Mesothelial cell of epicardium (in vitro differentiated cells): ENCODE measurements around the gene UBE3A. TPM values are rescaled to one million over a fixed set of nuclear protein-coding genes. Genes with fewer than 3 reads are reported as not detected.
"Not testable (repeated sequence)": the region's sequence is repeated elsewhere in the genome, so short reads cannot be mapped to it uniquely, and the experiment has no call there.

Experiments
- DNase-seq, 2 experiments: peaks; one replicate each; pipeline ENCODE4 v3.0.0; 2021; ENCODE audit warnings: low spot score in 2 of 2; ENCODE audit not compliant: unreplicated experiment in 2 of 2
- H3K27ac Mint-ChIP-seq: 2 replicates; pipeline ENCODE4 v1.8.0; 2021; ENCODE audit warnings: mixed read lengths
- H3K27me3 Mint-ChIP-seq: 2 replicates; pipeline ENCODE4 v1.8.0; 2021; ENCODE audit warnings: low read depth, mixed read lengths
- H3K36me3 Mint-ChIP-seq: 2 replicates; pipeline ENCODE4 v1.8.0; 2021; ENCODE audit warnings: mixed read lengths
- H3K4me1 Mint-ChIP-seq: 2 replicates; pipeline ENCODE4 v1.8.0; 2021; ENCODE audit warnings: mixed read lengths
- H3K4me3 Mint-ChIP-seq: 2 replicates; pipeline ENCODE4 v1.8.0; 2021; ENCODE audit warnings: mild to moderate bottlenecking, moderate library complexity, mixed read lengths
- H3K9me3 Mint-ChIP-seq: 2 replicates; pipeline ENCODE4 v1.8.0; 2021; ENCODE audit warnings: mixed read lengths
- CTCF ChIP-seq: fragments of 200-600 bp; sonication (generic); IDR thresholded peaks from one replicate; pipeline ENCODE4 v1.5.0; 2021; ENCODE audit warnings: antibody characterized with exemption; ENCODE audit not compliant: unreplicated experiment
- total RNA-seq: library from RNA; stranded (reverse); gene quantifications from 3 replicates; pipeline ENCODE4 v1.2.1, GENCODE V29; 2021

The UBE3A gene
- total RNA-seq, 1 donor from 2014 or later, result 138 TPM

GRCh38 chr15:25464784-25465183 is 26.0 kb upstream of the UBE3A start:
- H3K9me3 Mint-ChIP-seq, result no peaks in the 10 kb centered on the region
- no peaks in the 10 kb centered on the region for H3K36me3 Mint-ChIP-seq
- no peak for TF ChIP-seq CTCF
- no peak overlapping the region for H3K4me3 Mint-ChIP-seq
- no peak for DNase-seq
- H3K27me3 Mint-ChIP-seq, result no peaks in the 10 kb centered on the region
- no peak overlapping the region for H3K27ac Mint-ChIP-seq
- no peaks in the 10 kb centered on the region for H3K4me1 Mint-ChIP-seq

- Mint-ChIP-seq H3K4me3 (no peak overlapping the region), H3K27me3 (no peaks in the 10 kb centered on the region), H3K9me3 (no peaks in the 10 kb centered on the region), H3K27ac (no peak overlapping the region), H3K4me1 (no peaks in the 10 kb centered on the region), H3K36me3 (no peaks in the 10 kb centered on the region)
- TF ChIP-seq CTCF, result no peak
- DNase-seq, result no peak
Measured at GRCh38 chr15:25464383-25464782, 25.6 kb upstream of the UBE3A start.

GRCh38 chr15:25456196-25456595 is 17.4 kb upstream of the UBE3A start:
- no peaks in the 10 kb centered on the region for H3K27me3 Mint-ChIP-seq
- no peaks in the 10 kb centered on the region for H3K36me3 Mint-ChIP-seq
- H3K27ac Mint-ChIP-seq, result no peak overlapping the region
- H3K4me3 Mint-ChIP-seq, result no peak overlapping the region
- no peak for DNase-seq
- no peak for TF ChIP-seq CTCF
- no peaks in the 10 kb centered on the region for H3K4me1 Mint-ChIP-seq
- H3K9me3 Mint-ChIP-seq, result peaks cover 16% of the 10 kb centered on the region

GRCh38 chr15:25455226-25455625 is 16.4 kb upstream of the UBE3A start:
- Mint-ChIP-seq H3K27ac (no peak overlapping the region), H3K36me3 (no peaks in the 10 kb centered on the region), H3K4me3 (no peak overlapping the region), H3K9me3 (peaks cover 23% of the 10 kb centered on the region), H3K4me1 (no peaks in the 10 kb centered on the region), H3K27me3 (no peaks in the 10 kb centered on the region)
- no peak for DNase-seq
- no peak for TF ChIP-seq CTCF

- H3K9me3 Mint-ChIP-seq, result peaks cover 27% of the 10 kb centered on the region
- DNase-seq, result no peak
- no peak overlapping the region for H3K27ac Mint-ChIP-seq
- H3K4me1 Mint-ChIP-seq, result no peaks in the 10 kb centered on the region
- no peaks in the 10 kb centered on the region for H3K36me3 Mint-ChIP-seq
- H3K27me3 Mint-ChIP-seq, result no peaks in the 10 kb centered on the region
- H3K4me3 Mint-ChIP-seq, result no peak overlapping the region
- no peak for TF ChIP-seq CTCF
Measured at GRCh38 chr15:25454771-25455170, 15.9 kb upstream of the UBE3A start.

- peaks cover 28% of the 10 kb centered on the region for H3K9me3 Mint-ChIP-seq
- not testable (repeated sequence) for H3K27me3 Mint-ChIP-seq, DNase-seq, H3K36me3 Mint-ChIP-seq, H3K4me1 Mint-ChIP-seq, H3K4me3 Mint-ChIP-seq, H3K27ac Mint-ChIP-seq
Measured at GRCh38 chr15:25453246-25453645, 14.4 kb upstream of the UBE3A start.
